ENCODE measurements around the gene CHPF.

DNA sequence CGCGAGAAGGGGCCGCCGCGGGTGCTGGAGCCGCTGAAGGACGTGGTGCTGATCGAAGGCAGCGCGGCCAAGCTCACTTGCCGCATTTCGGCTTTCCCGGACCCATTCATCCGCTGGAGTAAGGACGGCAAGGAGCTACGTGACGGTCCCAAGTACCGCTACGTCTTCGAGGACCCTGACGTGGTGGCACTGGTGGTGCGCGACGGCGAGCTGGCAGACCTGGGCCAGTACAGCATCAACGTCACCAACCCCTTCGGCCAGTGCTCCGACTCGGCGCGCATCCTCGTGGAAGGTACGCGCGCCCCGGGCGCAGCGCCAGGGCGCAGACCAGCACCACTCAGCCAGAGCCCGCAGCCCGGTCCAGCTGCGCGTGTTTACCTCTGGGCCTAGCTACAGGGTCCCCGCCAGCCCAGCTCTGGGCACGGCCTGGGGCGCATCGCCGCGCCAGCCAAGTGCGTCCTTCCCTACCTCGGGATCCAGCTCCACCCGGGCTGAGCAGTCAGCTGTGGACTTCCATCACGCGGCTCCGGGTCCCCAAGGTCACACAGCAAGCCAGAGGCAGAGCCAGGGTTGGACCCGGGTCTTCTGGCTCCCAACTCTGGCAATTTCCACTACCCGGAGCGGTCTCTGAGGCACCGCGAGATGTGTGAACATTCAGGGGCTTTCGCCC is 46.6 kb downstream of the CHPF start:
- TF ChIP-seq, protein P1, sequence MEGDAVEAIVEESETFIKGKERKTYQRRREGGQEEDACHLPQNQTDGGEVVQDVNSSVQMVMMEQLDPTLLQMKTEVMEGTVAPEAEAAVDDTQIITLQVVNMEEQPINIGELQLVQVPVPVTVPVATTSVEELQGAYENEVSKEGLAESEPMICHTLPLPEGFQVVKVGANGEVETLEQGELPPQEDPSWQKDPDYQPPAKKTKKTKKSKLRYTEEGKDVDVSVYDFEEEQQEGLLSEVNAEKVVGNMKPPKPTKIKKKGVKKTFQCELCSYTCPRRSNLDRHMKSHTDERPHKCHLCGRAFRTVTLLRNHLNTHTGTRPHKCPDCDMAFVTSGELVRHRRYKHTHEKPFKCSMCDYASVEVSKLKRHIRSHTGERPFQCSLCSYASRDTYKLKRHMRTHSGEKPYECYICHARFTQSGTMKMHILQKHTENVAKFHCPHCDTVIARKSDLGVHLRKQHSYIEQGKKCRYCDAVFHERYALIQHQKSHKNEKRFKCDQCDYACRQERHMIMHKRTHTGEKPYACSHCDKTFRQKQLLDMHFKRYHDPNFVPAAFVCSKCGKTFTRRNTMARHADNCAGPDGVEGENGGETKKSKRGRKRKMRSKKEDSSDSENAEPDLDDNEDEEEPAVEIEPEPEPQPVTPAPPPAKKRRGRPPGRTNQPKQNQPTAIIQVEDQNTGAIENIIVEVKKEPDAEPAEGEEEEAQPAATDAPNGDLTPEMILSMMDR (IDR thresholded peaks at IDR 0.05; ENCODE audit: insufficient read depth, low read depth, low read length): no peak
- no peak for TF ChIP-seq EZH2 (IDR thresholded peaks at IDR 0.05; ENCODE audit: insufficient read depth, low read length)

All from astrocyte (in vitro differentiated cells and primary cell).